Keratinocyte (primary cell): ENCODE measurements around the gene DCUN1D1. TPM values are rescaled to one million over a fixed set of nuclear protein-coding genes. Genes with fewer than 3 reads are reported as not detected.

Source experiments
- DNase-seq: peaks from one replicate; pipeline ENCODE4 v3.0.0-alpha.2; 2011; ENCODE audit warnings: low read depth, missing footprints, low spot score
- FAIRE-seq: peaks from 2 replicates; lab custom pipeline; 2011; peaks lifted over from hg19 to GRCh38; lab: Jason Lieb, UNC
- H2AFZ ChIP-seq: 2 replicates; pipeline ENCODE4 v1.6.0; 2012; ENCODE audit warnings: low read length, control low read depth, inconsistent platforms; ENCODE audit not compliant: control insufficient read depth
- H3K27ac ChIP-seq: 2 replicates; pipeline ENCODE4 v1.5.1; 2011; ENCODE audit warnings: low read length; ENCODE audit not compliant: control insufficient read depth, insufficient read depth
- H3K27me3 ChIP-seq: 3 replicates; pipeline ENCODE4 v1.6.0; 2011; ENCODE audit warnings: low read length; ENCODE audit not compliant: control insufficient read depth, insufficient read depth; ENCODE audit errors: extremely low read depth
- H3K36me3 ChIP-seq, 2 experiments: 2 replicates in 1 of 2; 3 replicates in 1 of 2; pipeline ENCODE4 v1.5.1; 2011; ENCODE audit warnings: low read length in 2 of 2, mild to moderate bottlenecking in 1 of 2; ENCODE audit not compliant: control insufficient read depth in 2 of 2, insufficient read depth in 2 of 2; ENCODE audit errors: extremely low read depth in 1 of 2
- H3K4me1 ChIP-seq: 3 replicates; pipeline ENCODE4 v1.5.1; 2011; ENCODE audit warnings: low read length; ENCODE audit not compliant: control insufficient read depth, insufficient read depth; ENCODE audit errors: extremely low read depth
- H3K4me2 ChIP-seq: 3 replicates; pipeline ENCODE4 v1.6.0; 2011; ENCODE audit warnings: low read depth, low read length; ENCODE audit not compliant: control insufficient read depth, insufficient read depth; ENCODE audit errors: extremely low read depth
- H3K4me3 ChIP-seq, 3 experiments: fragments of 200-600 bp in 1 of 3; sonication (generic) in 1 of 3; 2 replicates in 2 of 3; 3 replicates in 1 of 3; pipeline ENCODE4 v1.5.1; 2011 to 2016; ENCODE audit warnings: low read length in 3 of 3, mild to moderate bottlenecking in 3 of 3, control low read depth in 2 of 3, inconsistent platforms in 1 of 3, low read depth in 1 of 3, mixed read lengths in 1 of 3, mixed run types in 1 of 3, moderate library complexity in 1 of 3; ENCODE audit not compliant: control insufficient read depth in 2 of 3, insufficient read depth in 2 of 3; ENCODE audit errors: extremely low read depth in 1 of 3
- H3K79me2 ChIP-seq: 2 replicates; pipeline ENCODE4 v1.6.0; 2012; ENCODE audit warnings: low read length; ENCODE audit not compliant: control insufficient read depth, insufficient read depth
- H3K9ac ChIP-seq: 3 replicates; pipeline ENCODE4 v1.6.0; 2011; ENCODE audit warnings: low read length; ENCODE audit not compliant: control insufficient read depth, insufficient read depth; ENCODE audit errors: extremely low read depth
- H3K9me1 ChIP-seq: 3 replicates; pipeline ENCODE4 v1.6.0; 2011; ENCODE audit warnings: low read length; ENCODE audit not compliant: control insufficient read depth, insufficient read depth; ENCODE audit errors: extremely low read depth
- H3K9me3 ChIP-seq: 2 replicates; pipeline ENCODE4 v1.5.1; 2012; ENCODE audit warnings: low read depth, low read length; ENCODE audit not compliant: control insufficient read depth
- H4K20me1 ChIP-seq: 3 replicates; pipeline ENCODE4 v1.6.0; 2011; ENCODE audit warnings: low read length; ENCODE audit not compliant: control insufficient read depth, insufficient read depth; ENCODE audit errors: extremely low read depth
- EZH2 ChIP-seq: IDR thresholded peaks from one replicate; pipeline ENCODE4 v1.6.1; 2012; ENCODE audit warnings: inconsistent platforms, mild to moderate bottlenecking, low read length, moderate library complexity
- dilution Hi-C: fragments of 300-500 bp; cut with MboI; formaldehyde crosslinking; loops from one replicate; pipeline ENCODE4 v1.7.0; 2020; ENCODE audit warnings: low sequenced_read_pairs; ENCODE audit not compliant: extremely low pct_ligation_motif_present
- polyA plus RNA-seq, 5 experiments: library from polyadenylated mRNA; depleted of rRNA in 3 of 5; stranded (reverse) in 3 of 5; stranded (forward) in 1 of 5; unstranded in 1 of 5; fragments of >200 nt; gene quantifications; 1 replicate in 1 of 5; 2 replicates in 3 of 5; 3 replicates in 1 of 5; pipeline versions ENCODE4 v1.2.1 to v1.2.3, GENCODE V29; 2011 to 2012; ENCODE audit warnings: missing spikeins in 2 of 5, low read depth in 1 of 5, low replicate concordance in 1 of 5
- TF ChIP-seq, protein P1 (sequence below), 3 experiments: IDR thresholded peaks in 1 of 3; conservative IDR thresholded peaks in 1 of 3; optimal IDR thresholded peaks in 1 of 3; 2 replicates in 2 of 3; 3 replicates in 1 of 3; pipeline versions ENCODE3 to v1.5.1; 2011; ENCODE audit warnings: low read length in 3 of 3, mild to moderate bottlenecking in 3 of 3, moderate library complexity in 2 of 3, control low read depth in 1 of 3, inconsistent platforms in 1 of 3; ENCODE audit not compliant: insufficient read depth in 2 of 3; ENCODE audit errors: extremely low read depth in 1 of 3

Gene DCUN1D1
- polyA plus RNA-seq, 1 donor (not counting 4 experiments of a cell fraction or from before 2014, with no cell fraction given) = 30.1 TPM

DNA sequence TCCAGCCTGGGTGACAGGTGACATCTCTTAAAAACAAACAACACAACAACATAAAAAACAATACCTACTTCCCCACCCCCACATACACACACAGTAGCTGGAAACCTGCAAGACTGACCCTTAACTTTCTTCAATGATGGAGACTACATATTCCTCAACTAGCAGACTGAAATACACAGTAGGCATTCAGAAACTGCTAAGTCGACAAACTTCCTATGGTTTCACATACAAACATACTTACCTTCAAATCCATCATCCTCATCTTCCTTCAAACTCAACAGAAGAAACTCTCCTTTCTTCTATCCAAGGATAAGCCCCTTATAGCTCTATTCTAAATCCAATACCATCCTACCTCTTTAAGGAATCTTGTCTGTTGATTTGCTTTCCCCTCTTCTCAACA lies 30.6 kb downstream of the DCUN1D1 start:
- DNase-seq (no peak), FAIRE-seq (no peak)
- no peak for TF ChIP-seq EZH2
- TF ChIP-seq, protein P1, sequence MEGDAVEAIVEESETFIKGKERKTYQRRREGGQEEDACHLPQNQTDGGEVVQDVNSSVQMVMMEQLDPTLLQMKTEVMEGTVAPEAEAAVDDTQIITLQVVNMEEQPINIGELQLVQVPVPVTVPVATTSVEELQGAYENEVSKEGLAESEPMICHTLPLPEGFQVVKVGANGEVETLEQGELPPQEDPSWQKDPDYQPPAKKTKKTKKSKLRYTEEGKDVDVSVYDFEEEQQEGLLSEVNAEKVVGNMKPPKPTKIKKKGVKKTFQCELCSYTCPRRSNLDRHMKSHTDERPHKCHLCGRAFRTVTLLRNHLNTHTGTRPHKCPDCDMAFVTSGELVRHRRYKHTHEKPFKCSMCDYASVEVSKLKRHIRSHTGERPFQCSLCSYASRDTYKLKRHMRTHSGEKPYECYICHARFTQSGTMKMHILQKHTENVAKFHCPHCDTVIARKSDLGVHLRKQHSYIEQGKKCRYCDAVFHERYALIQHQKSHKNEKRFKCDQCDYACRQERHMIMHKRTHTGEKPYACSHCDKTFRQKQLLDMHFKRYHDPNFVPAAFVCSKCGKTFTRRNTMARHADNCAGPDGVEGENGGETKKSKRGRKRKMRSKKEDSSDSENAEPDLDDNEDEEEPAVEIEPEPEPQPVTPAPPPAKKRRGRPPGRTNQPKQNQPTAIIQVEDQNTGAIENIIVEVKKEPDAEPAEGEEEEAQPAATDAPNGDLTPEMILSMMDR (optimal IDR thresholded peaks at IDR 0.05 in 1 of 3, IDR thresholded peaks at IDR 0.05 in 1 of 3, conservative IDR thresholded peaks at IDR 0.05 in 1 of 3; ENCODE audit: extremely low read depth in 1 of 3, insufficient read depth in 2 of 3, low read length in 3 of 3) = no peak
- no peaks in the 10 kb centered on the region for H3K4me1 ChIP-seq
- no peaks in the 10 kb centered on the region for H4K20me1 ChIP-seq
- dilution Hi-C loops = no loop called here
- no peak overlapping the region for H2AFZ ChIP-seq
- H3K36me3 ChIP-seq = peaks cover 3% of the 10 kb centered on the region in 2 experiments
- no peak overlapping the region for H3K4me2 ChIP-seq
- no peak overlapping the region for H3K9ac ChIP-seq
- no peak overlapping the region for H3K27ac ChIP-seq
- no peaks in the 10 kb centered on the region for H3K9me1 ChIP-seq
- H3K27me3 ChIP-seq = no peaks in the 10 kb centered on the region
- H3K79me2 ChIP-seq = no peaks in the 10 kb centered on the region
- no peak overlapping the region for H3K4me3 ChIP-seq
- no peaks in the 10 kb centered on the region for H3K9me3 ChIP-seq

DNA sequence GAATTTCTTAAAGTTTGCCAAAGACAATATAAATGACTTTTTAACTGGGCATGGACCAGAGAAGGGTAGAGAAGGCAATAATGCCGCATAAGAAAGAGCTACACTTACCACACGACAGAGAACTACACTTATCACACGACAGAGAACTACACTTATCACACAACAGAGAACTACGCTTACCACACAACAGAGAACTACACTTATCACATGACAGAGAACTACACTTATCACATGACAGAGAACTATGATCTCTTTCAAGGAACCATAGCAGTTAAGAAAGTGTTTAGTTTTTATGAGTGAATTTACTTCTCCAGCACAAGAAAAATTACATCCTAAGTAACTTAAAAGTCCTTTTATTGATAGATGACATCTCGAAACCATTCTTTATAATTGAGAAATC lies 32.0 kb downstream of the DCUN1D1 start:
- Histone ChIP-seq H2AFZ (no peak overlapping the region), H3K27me3 (no peaks in the 10 kb centered on the region), H3K4me2 (no peak overlapping the region), H3K9me1 (no peaks in the 10 kb centered on the region), H3K4me3 (no peak overlapping the region), H4K20me1 (no peaks in the 10 kb centered on the region), H3K79me2 (no peaks in the 10 kb centered on the region), H3K9ac (no peak overlapping the region), H3K27ac (no peak overlapping the region), H3K9me3 (no peaks in the 10 kb centered on the region), H3K36me3 (peaks cover 3% of the 10 kb centered on the region in 2 experiments), H3K4me1 (no peaks in the 10 kb centered on the region)
- dilution Hi-C loops = no loop called here
- no peak for DNase-seq
- no peak for FAIRE-seq
- TF ChIP-seq, protein P1 (optimal IDR thresholded peaks at IDR 0.05 in 1 of 3, IDR thresholded peaks at IDR 0.05 in 1 of 3, conservative IDR thresholded peaks at IDR 0.05 in 1 of 3; ENCODE audit: extremely low read depth in 1 of 3, insufficient read depth in 2 of 3, low read length in 3 of 3) = no peak
- no peak for TF ChIP-seq EZH2
